GM18858 (cell line): ENCODE measurements around the gene TFEC.

ENCODE experiments used
- ATAC-seq: cut with Tn5 transposase; IDR thresholded peaks from one replicate; pipeline ENCODE4 v1.9.1; 2021; ENCODE audit not compliant: unreplicated experiment

TFEC gene

DNA sequence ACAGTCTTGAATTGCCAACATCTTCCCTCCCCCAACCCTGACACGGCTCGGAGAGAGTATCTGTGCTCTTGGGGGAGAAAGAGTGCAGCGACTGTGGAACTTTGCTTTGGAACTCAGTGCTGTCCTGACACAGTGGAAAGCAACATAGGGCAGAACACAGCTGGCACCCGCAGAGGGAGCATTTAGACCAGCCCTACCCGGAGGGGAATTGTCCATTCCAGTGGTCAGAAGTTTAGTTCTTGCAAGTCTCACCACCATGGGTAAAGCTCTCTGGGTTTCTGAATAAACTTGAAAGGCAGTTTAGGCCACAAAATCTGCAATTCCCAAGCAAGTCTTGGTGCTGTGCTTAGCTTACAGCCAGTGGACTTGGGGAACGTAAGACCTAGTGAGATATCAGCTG lies 34.9 kb downstream of the TFEC start:
- no peak for ATAC-seq

DNA sequence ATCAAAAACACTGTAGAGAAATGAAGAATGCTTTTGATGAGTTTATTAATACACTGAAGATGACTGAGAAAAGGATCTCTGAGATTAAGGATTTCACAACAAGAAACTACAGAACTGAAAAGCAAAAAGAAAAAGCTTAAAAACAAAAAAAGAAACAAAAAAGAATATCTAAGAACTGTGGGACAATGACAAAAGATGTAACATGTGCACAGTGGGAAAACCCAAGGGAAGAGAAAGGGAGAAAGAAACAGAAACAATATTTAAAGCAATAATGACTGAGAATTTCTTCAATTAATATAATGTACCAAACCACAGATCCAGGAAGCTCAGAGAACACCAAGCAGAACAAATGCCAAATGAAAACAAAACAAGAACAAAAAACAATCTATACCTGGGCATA lies 42.2 kb downstream of the TFEC start:
- ATAC-seq: no peak

DNA sequence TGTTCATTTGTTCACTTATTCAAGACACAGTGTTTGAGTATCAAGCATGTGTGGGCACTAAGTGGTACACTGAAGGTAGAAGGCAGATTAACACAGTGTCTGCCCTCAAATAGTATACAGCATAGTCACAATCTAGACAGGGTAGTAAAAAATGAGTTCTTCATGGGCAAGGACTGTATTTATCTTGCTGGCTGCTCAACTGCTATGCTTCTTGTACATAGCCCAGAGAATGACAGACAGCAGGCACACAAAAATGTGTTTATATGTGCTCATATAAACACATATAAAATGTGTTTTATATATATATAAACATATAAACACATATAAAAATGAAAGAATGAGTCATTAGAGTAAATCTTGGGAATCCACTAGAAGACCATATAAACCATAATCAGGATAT lies 43.1 kb downstream of the TFEC start:
- no peak for ATAC-seq

DNA sequence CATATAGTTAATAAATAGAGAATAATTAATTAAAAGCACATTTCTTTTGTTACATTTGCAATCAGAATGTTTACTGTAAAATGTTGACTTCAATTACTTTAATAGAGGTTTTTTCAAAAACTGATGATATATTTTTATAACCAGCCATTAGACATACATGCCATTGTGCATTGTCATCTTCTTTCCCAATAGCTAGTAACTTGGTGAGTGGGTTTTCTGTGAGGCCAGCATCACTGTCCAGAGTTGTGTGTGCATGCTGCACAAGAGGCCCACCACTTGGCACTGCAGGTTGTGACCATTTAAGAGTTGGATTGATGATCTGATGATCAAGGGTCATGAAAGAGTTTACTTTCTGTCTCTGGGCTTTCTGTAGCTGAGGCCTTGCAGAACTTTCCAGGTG lies 46.5 kb downstream of the TFEC start:
- ATAC-seq: no peak

DNA sequence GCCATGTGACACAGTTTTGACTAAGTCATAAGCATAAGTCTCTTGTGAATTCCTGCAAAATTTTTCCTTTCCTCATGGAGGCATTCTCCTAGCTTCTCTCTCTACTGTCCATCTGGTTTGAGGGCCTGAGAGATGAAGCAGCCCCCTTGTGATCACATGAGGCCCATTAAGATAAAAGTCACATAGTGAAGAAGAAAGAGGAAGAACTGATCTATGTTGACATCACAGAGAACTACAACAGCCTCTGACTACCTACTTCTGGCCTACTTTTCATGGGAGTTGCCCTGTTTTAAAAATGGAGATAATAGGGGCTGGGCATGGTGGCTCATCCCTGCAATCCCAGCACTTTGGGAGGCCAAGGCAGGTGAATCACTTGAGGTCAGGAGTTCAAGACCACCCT lies 50.4 kb downstream of the TFEC start:
- ATAC-seq: no peak

DNA sequence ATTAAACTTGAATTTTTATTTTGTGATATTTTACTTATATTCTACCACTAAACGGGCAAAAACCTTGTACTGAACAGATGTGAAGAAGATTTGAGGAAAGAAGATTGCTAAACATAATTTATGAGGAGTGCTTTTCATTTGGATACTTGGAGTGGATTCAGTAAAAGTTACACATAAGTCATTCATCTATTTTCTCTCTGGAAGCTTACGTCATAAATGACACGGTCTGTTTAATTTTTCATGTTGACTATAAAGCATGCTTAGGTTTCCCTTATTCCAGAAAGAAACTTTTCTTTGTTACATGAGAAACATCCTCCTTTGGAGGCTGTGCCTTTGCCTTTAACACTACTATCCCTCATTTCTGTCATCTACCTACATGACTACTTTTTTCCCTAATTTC lies 53.9 kb downstream of the TFEC start:
- no peak for ATAC-seq

DNA sequence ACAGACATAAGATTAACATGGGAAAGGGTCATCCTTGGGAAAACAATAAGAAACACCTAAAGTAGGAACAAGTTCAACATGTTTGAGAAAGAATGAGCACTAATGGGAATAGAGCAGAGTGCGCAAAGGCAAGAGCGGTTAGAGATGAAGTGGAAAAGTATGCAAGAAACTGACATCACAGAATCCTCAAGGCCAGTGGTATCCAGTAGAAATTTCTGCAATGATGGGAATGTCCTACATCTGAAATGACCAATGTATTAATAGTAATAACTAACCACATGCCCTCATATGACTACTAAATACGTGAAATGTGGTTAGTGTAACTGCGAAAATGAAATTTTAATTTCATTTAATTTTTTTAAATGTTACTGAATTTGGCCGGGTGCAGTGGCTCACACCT lies 54.8 kb downstream of the TFEC start:
- ATAC-seq: no peak

DNA sequence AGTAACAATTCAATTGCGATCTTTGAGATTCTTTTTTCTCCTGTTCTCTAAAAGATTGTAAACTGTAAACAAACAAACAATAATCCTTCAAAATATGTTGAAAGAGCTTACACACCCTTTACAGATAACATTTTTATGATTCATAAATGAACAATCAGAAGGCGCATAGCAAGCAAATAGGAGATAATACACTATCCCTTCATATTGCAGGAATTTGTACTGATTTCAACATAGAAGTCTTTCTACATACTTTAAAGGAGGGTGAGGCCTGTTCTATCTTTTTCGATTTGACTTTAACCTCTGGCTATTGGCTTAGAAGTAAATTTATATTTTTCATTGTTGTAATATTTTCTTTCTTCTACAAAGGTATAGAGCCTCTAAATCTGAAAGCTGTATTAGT lies 57.2 kb downstream of the TFEC start:
- no peak for ATAC-seq

DNA sequence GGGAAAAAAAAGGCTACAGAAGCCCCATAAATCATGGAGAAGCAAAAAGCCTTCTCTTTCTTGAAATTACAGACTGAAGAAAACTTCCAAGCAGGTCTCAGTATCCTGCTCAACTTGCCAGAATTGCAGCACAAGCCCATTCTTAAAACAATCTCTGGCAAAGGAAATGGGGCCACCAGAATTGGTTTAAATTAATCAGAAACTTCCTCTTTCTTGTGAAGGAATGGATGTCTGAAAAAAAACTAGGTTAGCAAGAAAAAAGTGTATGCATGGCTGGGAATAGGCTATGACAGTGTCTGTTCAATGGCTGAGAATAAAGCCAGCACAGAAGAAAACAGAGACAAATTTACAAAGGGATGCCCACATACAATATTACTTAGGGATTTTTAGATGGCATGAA lies 59.1 kb downstream of the TFEC start:
- no peak for ATAC-seq

DNA sequence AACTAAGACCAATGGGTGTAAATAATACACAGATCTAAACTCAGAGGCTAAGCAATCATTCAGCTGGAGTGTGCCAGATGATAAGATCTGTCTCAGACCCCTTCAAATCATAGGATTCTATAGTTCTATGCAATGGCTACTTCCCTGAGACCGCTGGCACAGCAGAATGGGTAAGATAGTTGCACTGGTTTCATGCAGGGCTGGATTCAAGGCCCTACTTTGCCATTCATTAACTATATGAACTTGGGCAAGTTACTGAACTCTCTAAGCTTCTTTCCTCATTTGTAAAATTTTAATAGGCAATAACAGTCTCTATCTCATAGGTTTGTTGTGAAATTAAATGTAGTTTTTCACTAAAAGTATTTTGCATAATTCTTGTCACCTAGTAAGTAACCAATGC lies 62.0 kb downstream of the TFEC start:
- ATAC-seq: no peak

DNA sequence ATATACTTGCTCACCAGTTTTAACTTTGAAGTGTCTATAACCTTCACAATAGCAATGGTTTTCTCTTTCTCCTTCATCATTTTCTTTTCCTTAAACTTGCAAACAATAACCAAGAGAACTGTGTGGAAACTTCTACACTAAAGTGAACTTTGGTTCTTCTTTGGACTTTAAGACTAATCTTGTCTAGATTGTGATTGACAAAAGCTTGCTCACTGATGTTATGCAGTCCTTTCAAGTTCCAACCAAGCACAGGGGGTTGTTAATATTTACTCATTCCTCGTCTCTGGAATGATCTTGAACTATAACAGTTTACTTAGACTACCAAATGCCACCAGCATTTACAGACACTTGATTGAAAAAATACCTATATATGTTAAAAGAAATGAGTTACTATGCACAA lies 62.4 kb downstream of the TFEC start:
- ATAC-seq: no peak

DNA sequence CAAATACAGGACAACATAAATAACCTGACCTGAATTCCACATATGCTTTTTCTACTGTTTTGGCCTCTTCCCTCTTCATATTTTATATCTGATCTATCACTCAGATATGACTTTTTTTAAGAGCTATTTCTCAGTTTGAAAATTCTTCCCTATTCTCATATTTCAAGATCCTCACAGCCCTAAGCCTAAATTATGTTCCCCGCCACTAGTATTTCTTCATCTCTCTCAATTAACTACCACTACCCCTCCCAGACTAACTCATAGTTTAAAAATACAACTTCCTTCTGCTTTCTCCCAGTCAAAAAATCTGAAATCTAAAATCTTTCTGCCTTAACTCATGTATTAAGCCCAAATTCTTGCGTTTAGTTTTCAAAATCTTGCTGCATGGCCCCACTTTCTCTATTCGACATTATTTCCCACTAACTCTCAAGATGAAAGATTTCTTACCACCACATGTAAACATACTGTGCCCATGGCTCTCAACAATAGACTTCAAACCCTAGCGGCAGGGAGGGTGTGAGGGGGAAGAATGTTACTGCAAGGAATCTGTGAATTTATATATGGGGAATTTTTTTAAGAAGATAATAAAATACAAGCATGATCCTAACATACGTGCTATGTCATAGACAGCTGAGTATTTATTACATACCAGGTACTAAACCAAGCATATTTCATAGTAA lies 64.6 kb downstream of the TFEC start:
- ATAC-seq: no peak

DNA sequence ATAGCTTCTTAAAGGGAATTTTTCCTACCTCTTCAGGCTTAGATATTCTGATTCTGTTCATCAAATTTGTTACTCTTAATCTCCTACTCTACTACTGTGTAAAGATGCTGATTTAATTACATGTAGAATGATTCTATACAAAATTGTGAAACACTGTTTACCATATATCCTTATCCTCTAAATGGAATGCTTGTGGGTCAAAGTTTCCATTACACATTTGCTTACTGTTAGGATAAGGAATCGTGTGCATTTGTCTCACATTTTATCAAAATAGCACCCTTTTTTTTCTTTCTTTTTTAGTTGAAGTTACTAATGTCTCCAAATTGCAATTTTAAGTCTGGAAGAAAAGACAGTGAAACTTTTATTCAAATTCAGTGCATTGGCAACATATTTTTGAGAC lies 65.3 kb downstream of the TFEC start:
- no peak for ATAC-seq

DNA sequence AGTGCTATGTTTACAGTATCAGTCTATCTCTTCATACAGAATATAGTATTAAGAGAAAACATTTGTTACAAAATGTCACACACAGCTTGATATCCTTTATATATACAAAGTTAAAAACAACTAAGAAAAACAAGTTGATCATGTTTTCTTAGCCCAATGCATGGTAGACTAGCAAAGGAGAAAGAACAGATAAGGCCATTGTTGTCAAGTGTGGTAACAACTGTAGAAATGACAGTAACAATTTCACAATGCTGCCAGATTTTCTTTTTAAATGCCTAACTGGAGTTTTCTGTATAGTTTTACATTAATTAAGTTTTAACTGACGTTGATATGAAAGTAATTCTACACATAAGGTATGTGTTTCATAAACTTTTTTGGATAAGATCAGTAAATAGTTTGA lies 65.8 kb downstream of the TFEC start:
- ATAC-seq: no peak

DNA sequence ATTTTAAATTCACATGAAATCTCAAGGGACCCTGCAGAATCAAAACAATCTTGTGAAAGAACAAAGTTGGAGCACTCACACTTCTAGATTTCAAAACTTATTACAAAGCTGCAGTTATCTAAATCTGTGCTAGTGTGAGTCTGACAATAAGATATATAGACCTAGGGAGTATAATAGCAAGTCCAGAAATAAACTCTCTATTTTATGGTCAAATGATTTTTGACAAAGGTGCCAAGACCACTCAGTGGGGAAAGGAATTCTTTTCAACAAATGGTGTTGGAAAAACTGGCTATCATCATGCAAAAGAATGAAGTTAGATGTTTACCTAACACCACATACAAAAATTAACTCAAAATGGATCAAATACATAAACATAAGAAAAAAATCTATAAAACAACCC lies 68.2 kb downstream of the TFEC start:
- ATAC-seq: no peak

DNA sequence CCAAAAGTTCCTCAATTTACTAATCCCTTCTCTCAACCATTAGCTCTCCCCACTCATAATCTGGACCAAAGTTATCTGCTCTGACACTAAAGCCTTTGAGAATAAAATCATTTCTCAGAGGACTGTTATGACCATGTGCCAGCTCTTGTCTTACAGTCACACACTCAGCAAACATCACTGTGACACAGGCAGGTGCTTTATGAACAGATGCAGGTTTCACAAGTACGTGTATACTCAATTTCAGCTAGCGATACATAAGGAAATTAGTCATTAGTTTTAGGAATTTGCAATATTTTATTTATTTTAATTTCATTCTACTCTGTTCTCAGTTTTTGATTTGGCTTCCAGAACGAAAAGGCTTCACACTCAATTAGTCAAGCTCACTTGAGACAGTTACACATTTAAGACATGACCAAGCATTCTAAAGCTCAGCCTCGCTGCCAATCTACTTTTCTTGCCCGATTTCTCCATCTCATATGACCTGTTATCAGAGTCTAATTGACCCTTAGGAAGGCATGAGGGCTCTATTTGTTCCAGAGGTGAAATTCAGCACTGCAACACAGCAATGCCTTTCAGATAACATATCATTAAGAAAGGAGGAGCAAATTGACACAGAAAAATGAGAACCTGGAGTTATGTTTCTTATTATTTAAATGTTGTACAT lies 76.8 kb downstream of the TFEC start:
- no peak for ATAC-seq

DNA sequence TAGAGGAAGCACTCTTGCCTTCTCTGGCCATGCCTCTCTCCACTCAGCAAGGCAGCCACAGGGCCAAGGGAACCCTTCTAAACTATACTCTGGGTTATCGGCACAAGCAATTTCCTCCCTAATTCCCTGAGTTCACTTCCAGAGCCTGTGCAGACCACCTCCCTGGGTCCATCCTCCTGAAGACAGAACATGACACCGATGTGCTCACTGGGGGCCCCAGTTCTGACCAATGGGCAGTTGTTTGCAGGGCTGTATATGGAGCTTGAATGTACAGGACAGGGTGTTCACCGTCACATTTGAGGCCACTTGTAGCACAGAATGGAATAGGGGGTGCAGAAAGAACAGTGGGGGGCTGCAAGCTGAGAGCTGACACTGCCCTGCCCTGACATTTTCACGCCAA lies 77.7 kb downstream of the TFEC start:
- ATAC-seq: no peak

DNA sequence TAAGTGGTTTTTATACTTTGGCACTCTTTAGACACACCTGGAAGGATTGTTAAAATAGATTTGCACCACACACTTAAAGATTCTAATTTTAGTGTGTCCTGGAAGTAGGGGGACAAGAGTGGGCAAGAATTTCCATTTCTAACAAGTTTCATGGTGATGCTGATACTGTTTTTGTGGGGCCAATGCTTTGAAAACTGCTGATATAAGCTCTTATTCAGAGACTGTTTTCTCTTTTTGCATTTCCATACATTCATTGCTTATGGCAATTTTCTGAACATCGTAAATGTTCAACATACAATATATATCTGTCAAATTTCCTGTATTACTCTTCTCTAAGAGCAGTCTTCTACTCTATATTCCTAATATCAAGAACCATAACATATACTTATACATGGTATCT lies 79.0 kb downstream of the TFEC start:
- ATAC-seq: no peak

DNA sequence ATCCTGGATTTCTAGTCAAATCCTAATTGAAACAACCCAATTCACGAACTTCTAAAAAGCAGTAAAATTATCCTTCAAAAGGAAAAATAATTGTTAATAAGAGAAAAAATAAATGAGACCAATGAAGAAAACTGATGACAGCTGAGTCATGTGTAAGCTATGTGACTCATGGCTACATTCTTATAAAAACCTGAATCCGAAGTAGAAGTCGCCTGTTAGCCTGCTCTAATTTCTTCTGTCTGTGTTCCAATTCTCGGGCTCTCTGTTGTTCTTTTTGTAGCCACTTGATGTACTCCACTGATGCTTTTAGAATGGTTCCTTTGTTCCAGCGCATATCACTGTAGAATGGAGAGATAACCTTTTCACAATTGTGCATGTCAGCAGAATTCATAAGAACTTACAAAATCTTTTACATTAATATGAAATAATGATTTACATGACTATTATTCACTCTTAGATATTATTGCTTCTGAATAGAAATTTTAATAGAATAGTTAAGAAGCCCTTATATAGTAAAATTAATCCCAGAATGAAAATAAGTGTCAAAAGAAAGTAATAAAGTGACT lies 88.8 kb downstream of the TFEC start:
- ATAC-seq: no peak

DNA sequence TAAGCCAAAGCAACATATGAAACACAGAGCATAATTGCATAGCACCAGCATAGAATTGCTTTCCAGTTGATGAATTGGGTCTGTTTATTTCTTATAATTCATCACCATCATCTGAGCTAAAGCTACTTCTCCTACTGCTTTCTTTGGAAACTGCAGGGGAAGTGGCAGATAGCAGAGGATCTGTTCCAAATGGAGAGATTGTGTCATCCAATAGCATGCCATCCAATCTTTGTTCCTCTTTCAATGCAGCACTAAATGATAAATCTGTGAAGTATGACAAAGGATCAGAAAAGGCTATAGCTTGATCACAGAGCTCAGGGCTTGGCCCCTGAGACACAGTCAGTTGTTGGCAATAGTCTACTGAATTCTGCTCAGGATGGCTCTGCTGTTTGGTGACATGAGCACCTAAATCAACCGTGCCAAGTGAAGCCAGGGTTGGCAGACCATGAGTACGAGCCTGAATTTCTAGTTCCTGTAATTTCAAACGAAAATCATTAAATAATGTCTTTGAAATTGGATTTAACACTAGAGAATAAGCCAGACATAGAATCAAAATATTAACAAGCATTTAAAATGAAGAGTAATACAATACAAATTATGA lies 90.0 kb downstream of the TFEC start:
- ATAC-seq: no peak

DNA sequence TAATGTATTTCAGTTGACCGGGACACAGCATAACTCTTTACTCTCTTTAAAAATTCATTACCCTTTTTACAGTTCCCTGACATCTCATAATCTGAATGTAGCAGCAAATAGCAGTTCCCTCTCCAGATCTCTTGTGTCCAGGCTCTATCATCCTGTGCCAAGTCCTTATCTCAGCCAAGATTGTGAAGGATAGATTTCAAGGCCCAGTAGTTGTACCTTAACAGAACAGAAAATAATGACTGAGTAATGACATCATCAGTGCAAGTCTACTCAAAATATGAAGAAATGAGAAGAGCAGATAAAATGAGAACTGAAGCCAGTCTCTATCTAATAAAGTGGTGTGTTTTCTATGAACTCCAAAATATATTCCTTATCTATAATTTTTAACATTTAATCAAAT lies 92.6 kb downstream of the TFEC start:
- no peak for ATAC-seq

DNA sequence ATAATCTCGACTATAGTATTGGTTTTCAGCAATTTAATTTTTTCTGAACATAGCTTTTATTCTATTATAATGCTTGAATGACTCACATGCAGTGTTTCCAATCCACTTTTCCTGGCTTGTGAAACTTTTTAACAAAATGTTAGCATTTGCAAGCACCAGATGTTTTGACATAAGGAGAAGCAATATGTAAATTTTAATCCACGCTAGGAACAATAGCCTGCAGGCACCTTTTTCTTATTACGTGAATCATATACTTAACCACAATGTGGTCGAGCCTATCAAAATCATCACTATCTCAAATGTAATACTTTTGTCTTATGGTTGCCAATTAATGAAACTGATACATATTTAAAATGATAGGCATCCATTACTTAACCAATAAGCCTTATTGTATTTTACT lies 97.1 kb downstream of the TFEC start:
- ATAC-seq: no peak
